GM18870 (cell line): ENCODE results near the gene LPP.
"Not testable (repeated sequence)": the region's sequence is repeated elsewhere in the genome, so short reads cannot be mapped to it uniquely, and the experiment has no call there.

Experiments used
- ATAC-seq: cut with Tn5 transposase; IDR thresholded peaks from one replicate; pipeline ENCODE4 v1.9.1; 2021; ENCODE audit warnings: moderate library complexity; ENCODE audit not compliant: unreplicated experiment

LPP gene

DNA sequence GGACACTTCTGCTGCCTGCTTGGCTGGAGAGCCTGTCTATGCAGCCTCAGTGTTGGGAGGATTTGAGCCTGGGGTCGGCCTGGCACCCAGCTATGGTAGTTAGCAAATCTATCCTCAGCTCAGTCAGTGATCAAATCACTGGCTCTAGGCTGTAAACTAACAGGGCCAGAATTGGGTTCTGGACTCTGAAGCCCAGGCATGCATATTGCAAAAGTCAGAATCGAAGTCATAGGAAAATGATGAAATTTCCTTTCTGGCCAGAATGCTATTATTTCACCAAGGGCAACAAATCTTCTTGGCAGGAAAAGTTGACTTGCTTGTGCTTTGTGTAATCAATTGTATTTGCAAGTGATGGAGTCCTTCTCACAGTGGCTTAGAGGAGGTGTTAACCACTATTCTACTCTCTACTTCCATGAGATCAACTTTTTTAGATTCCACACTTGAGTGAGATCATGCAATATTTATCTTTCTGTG is 535.2 kb downstream of the LPP start:
- ATAC-seq: no peak

DNA sequence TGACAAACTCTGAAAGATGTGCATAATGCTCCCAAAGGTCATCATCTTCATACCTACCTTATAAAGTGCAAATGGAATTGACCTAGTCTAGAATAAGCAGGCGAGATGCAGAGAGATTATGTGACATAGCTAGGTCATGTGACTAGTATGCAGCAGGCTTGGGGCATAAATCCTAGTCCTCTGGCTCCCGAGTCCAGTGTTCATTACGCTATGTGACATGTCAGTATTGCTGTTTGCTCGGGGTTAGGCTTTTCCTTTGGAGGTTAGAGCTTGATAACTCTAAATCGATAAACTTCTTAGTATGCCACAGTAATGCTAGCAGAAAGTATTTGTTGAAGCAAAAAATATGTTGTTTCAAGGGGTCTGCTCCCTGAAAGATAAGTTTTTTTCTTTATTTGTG is 536.1 kb downstream of the LPP start:
- ATAC-seq: no peak

GRCh38 chr3:188691004-188691403 is 537.0 kb downstream of the LPP start:
- ATAC-seq: no peak

DNA sequence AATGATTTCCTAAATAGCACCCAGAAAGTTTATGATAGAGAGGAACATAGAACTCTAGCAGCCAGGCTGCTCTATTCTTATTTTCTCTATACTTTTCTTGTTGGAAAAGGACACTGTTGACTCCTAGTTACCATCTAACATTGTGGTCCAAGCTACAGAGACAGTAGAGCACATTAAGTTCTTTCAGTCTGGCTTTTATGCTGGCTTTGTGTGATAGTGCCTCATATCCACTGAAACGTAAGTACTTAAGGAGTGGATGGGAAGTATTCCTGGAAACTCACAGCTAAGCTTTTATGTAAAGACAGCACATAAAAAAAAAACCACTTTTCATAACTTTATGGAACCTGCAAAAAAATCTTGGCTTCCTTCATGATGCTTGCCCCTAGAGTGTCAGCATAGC is 537.7 kb downstream of the LPP start:
- no peak for ATAC-seq

DNA sequence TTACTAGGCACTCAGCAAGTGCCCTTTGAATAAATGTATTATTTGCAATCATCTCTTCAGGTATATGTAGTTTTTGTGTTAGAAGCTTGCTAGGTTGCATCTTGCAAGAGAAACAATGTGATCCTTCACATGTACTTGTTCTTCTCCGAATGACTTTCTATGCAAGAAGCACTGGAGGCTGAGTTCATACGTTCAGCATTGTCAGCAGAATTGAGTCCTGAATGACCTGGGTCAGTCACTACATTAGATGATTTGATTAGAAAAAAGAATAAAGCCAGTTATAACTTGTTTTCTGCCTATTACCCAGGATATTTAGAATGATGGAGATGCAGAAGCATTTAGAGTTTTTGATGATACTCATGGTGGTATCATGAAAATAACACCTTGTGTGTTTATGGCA is 538.7 kb downstream of the LPP start:
- no peak for ATAC-seq

DNA sequence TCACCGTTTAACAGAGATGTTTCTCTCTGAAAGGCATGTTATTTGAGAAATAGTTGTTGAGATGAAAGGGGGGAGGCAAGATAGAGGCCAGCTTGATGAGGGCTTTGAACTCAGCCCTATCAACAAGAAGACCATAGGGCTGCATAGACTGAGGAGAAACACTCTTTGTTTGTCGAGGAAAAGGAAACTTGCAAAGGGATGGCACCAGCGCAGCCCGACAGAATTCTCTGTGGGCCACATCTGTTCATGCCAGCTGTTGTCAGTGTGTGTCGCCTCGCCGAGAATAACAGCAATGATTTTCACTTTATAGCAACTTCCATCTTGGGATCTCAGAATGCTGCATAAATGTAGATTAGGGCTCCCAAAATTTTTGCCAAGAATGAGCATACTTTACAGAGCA is 539.5 kb downstream of the LPP start:
- ATAC-seq: no peak

DNA sequence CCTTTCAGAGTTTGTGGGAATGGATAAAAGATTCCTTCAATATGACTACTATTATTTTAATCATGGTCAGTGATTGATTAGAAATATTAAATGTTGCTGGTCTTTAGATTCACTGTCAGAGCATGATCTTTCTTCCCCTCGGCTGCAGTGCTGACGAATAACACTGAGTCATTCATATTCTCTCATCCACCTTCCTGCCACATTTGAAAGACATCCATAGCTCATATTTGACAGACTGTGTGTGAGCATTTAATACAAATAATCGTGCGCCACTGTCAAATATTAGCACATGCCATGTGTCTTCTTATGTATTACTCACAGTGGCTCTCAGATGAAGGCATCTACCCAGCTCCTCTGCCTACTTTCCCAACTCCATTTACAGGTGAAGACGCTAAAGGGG is 541.3 kb downstream of the LPP start:
- ATAC-seq: no peak

DNA sequence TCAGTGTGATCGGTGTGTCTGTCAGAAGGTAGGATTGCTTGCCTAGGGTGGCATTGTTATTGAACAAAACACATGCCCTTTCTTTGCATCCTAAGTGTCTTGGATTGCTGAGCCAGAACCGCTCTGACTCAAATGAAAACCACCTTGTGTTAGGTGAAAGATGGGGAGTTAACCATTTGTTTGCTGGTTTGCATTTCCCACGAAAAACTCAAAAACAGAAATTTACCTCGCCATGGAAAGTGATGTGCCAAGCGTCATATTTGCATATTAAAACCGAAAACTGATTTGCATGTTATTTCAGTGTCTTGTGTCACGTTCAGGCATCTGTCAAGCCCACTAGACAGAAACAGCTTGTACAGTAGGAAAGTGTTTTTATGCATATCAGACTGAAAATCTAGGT is 543.2 kb downstream of the LPP start:
- peak; percentile 77 for ATAC-seq

GRCh38 chr3:188698436-188698835 is 544.5 kb downstream of the LPP start:
- no peak for ATAC-seq

GRCh38 chr3:188700501-188700900 is 546.5 kb downstream of the LPP start:
- no peak for ATAC-seq

DNA sequence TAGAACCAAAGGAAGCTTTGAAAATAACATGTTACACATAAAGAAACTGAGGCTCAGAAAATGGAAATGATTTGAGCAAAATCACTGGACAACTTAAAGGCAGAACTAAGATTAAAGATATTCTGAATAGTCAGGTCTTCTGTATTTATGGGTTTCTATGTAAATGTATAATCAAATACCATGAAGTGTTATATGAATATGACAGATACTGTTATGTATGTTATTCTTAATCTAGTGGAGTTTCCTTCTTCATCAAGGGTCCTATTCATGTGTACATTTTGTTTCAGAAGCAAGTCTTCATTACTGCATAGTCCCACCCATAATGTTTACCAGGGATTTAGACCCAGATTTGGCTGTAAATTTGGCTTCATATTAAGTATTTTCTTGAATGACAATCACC is 547.0 kb downstream of the LPP start:
- no peak for ATAC-seq

DNA sequence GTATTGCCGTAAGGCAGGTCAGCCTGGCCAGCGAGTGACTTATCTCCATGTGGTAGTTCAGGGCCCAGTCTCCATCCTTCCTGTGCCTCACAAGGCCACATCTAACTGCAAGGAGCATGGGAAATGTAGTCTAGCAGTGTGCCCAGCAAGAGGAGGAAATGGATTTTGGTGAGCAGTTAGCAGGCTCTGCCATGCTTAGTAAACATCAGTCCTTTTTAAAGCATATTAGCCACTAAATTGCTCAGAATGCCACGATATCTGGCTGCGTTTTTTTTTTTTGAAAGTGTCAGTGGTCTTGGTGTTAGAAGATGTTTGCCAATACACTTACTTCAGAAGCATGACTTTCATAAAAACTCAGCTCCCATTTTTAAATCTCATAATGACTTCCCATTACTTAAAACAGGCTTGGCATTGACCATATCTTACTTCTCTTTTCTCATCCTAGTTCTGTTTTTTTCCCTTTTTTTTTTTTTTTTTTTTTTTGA is 547.6 kb downstream of the LPP start:
- ATAC-seq: no peak

DNA sequence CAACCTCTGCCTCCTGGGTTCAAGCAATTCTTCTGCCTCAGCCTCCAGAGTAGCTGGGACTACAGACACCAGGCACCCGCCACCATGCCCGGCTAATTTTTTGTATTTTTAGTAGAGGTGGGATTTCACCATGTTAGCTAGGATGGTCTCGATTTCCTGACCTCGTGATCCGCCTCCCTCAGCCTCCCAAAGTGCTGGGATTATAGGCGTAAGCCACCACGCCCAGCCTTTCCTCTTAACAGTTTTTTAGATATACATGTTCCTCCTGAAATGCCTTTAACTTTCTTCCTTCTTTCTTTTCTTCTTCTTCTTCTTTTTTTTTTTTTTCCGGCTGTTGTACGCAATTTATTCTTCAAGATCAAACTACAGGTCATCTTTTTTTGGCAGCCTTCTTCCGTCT is 548.1 kb downstream of the LPP start:
- ATAC-seq: not testable (repeated sequence)

DNA sequence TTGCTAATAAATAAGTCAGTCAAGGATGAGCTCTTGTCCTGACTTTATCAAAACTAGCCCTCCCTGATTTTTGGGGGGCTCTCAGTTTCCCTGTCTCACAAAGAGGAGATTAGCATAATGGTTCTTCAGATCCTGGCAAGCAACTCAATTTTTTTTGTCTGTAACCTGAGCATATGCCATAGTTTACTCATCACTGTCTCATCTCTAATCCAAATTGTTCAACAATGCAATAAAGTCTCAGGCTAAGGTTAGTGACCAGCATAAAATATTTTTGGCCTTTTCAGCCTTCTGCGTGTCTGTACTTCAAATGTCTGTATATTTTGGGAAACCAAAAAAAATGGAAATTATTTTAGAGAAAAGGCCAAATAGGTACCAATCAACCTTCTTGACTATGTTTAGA is 552.2 kb downstream of the LPP start:
- ATAC-seq: no peak

DNA sequence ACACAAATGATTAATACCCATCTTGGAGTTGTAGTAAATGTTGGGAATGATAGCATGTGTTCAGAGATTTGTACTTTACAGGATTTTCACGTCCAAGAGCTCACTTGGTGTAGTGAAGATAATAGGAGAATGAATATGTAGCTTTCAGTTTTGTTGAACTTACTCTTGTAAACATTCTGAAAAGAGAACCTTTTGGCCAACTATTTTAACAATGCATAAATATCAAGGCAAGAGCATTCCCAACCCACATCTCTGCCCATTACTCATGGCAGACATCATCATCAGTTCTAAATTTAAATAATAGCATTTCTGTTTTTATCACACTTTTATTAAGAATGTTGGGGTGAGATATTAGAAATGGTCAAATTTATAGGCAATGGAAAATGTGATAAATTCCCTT is 552.6 kb downstream of the LPP start:
- no peak for ATAC-seq

GRCh38 chr3:188707381-188708288 is 553.7 kb downstream of the LPP start:
- ATAC-seq: no peak

DNA sequence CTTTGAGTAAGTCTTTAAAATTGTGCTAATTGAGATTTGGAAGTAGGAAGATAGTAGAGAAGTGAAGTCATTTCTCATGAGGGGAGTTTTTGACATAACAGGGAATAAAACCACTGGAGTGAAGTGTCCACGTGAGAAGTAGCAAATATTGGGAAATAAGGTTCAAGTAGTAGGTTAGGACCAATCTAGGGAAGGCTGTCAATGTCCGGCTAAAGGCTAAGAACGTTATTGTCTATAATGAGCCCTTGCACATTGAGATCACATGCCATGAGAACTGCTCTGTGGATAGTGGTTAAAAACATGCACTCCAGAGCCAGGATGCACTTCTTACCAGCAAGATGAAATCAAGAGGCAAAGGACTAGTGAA is 557.9 kb downstream of the LPP start:
- no peak for ATAC-seq

- no peak for ATAC-seq
These were observed 558.4 kb downstream of the LPP start for GRCh38 chr3:188712248-188712924.

- no peak for ATAC-seq
These were observed 559.0 kb downstream of the LPP start for GRCh38 chr3:188712991-188713390.

DNA sequence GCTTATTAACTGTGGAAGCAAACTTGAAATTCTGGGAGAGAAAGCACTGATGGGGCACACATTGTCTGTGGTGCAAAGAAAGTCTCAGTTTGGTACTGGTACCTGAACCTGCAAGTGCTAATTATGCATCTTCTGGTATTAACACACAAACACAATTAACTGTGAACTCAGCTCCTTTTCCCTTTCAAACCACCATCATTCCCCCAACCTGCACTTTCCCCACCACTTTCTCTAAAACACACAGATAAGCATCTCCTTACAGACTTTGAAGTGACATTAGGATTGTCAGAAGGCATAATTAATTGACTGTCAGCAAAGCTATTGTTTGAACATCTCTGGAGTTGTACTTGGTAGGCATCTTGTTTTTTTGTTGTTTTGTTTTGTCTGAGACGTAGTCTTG is 565.6 kb downstream of the LPP start:
- no peak for ATAC-seq

- no peak for ATAC-seq
These were observed 566.3 kb downstream of the LPP start for GRCh38 chr3:188720215-188720614.

DNA sequence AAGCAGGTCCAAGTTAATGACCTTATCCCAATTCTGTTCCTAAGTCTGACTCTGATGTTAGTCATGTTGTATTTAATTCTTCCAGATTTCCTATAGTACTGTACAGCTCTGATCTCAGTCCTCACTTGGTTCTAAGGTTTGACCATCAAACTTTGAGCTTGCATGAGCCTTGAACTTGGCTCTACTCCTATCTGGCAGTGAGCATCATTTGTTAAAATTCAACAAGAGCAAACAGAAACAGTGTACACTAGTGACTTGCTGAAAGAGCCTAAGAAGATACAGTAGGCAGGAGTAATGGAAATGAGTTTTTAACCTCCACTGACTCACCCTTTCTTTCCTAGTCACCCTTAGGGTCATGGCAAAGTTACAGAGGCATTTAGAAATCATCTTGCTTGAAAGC is 566.7 kb downstream of the LPP start:
- ATAC-seq: no peak
